GM18861 (cell line): ENCODE data around the gene DNAJA4.

Source experiments
- ATAC-seq: cut with Tn5 transposase; IDR thresholded peaks from one replicate; pipeline ENCODE4 v1.9.1; 2021; ENCODE audit not compliant: unreplicated experiment

The DNAJA4 gene

DNA sequence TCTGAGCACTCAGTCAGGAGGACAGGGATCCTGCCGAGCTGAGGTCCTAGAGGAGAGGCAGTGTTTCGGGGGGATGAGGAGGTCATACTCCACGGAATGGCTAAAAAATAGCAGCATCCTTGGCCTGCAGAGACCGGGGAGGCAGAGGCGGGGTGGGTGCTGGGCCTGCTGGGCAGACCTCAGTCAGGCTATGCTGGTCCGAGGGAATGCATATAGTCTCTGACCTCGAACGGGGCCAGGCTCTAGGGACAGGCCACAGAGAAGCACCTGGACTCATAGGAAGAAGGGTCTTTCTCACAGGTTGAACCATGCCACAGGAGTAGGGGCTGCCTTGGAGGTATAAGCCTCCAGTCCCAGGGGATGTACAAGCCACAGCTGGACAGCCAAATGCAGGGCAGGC lies 49.0 kb downstream of the DNAJA4 start:
- ATAC-seq, result no peak

DNA sequence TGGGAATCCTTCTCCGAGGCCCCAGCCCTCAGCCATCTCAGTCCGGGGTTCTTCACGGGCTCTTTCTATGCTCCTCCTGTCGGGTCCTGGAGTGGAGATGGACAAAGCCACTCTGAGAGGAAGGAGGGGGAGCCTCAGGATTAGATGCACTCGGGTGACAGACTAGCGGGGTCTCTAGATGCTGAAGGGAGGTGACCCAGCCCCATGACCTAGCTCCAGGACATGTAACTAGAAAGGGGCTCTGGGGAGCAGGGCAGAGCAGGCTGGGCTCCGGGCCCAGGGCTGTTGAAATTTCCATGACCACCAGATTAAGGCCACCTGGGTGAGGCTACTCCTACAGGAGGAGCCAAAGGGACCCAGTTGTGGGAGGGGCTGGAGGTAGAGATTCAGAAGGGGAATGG lies 49.8 kb downstream of the DNAJA4 start:
- no peak for ATAC-seq

DNA sequence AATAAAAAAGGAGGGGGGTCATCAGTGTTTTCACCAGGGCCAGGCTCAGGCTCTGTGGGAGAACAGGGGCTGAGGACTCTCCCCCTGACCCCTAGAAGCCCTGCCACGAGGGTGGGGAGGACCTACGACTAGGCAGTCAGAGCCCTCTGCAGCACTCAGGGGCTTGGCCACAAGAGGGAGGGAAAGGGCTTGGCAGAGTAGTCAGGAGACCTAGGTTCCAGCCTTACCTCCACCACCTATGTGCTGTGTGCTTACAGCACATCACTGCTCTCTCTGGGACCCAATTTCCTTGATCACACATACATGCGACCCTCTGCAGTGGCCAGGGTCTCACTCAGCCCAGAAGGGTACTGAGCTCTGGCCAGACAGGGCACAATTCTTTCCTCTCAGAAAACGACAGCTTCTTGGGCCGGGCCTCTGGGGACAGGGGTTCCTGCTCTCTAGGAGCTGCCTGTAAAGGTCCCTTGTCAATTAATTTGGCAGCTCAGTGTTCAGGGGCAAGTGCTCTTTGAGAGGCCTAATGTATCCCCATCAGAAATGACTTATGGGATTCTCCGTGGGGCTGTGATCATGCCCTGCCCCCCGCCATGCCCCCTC lies 51.4 kb downstream of the DNAJA4 start:
- ATAC-seq, result no peak

DNA sequence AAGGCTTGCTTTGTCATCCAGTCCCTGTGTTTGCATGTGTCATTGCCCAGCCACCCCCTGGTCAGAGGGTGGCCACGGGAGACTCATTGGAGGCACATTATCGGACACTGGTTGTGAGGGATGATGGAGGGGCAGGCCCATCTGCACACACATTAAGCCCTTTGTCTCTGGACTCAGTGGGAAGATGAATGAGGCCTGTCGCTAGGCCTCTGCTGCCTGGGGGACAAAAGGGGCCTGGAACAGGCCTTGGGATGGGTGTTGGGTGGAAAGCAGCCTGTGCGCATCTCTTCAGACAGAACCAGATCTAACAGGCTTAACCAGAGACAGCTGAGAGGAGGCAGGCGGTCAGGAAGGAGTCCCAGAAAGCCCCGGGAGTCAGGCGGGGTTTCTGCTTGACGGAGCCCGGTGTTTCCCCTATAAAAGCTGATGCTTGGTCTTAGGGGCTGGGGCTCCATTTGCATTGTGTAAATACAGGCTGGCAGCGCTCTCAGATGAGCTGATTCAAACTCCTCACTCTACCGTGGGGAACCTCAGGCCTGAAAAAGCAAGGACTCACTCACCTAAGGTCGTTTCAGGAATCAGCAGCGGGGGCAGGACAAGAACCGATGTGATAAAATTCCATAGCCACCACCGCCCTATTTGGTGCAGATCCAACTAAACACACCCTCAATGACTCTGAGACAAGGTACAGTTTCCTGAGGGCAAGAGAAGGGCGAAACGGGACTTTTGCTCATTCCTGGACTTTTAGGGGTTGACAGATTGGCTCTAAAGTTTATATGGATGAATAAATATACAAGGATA lies 52.1 kb downstream of the DNAJA4 start:
- ATAC-seq, result peak; percentile 66

DNA sequence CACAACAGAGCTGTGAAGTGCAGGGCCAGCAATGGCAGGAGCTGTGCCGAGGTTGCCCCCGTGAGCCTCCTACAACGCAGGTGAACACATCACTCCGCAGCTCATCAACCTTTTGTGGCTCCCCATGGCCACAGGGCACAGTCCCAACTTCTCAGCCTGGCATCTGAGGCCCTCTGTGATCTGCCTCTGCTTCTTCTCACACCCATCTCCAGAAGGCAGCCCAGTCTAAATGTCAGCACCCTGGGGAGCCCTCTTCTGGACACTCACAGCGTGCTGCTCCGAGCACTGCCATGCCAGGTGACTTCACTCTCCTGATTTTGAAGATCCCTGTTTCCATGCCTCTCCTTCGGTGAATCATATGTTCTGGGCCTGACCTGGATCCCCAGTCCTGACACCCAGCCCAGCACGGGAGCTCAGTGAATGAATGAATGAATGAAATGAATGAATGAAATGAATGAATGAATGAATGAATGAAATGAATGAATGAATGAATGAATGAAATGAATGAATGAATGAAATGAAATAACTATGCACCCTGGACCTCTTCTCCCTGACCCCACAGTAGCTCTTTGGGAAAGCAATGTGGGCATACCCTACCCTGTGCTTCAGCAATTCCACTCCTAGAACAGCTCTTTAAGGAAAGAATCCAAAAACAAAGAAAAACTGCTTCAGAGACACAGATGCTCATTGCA lies 52.9 kb downstream of the DNAJA4 start:
- ATAC-seq, result no peak

DNA sequence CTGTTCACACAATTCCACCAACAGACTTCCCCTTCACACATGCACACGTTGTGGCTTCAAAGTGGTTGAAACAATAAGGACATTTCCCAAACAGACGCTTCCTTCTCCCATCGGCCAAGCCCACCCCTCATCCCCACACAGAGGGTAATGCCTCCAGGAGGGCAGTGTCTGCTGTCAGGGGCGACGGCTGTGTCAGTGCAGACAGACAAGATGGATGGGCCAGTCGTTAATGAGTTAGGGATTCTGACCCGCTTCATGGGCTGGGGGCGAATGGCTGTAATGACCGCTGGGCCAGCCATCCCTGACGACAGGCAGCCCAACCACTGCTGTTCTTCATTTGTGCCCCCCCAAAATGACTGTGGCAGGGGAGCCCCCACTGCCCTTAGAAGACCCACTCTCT lies 55.2 kb downstream of the DNAJA4 start:
- ATAC-seq, result no peak

DNA sequence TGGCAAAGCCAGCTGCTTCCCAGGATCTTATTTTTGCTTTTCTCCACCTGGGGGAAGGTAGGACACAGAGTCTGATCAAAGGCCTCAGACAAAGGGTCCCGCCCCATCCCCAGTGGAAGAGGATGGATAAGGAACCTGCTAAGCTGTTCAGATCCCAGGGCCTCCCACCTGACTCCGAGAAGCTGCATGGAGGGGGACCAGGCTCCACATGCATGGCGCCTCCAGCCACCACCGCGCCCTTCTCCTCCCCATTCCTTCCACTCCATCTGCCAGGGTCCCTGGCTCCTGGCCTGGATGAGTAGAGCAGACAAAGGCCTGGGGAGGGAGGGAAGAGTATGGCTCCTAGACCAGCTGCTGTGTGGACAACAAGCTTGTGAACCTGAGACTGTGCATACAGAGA lies 55.8 kb downstream of the DNAJA4 start:
- no peak for ATAC-seq

DNA sequence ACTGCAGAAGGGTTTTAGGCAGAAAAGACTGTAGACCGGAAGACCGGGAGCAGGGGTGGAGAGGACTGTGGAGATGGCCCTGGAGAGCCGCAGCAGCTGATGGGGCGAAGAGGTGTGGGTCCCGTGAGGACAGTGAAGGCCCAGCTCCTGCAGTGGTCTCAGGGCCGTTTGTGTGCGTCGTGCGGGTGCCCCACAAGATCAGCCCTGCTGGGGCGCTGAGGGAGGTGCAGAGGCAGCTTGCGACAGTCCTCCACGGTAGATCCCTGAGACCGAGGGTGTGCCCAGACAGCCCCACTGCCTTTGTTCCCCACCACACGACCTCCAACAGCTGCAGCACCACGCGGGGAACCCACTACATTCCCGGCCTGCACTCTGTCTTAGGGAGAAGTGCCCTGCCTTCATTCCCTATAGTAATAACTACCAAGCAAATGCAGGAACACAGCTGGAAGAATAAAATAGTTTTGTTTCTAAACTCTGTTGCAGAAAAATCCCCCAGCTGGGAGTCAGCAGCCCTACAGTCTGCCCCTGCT lies 56.7 kb downstream of the DNAJA4 start:
- no peak for ATAC-seq

DNA sequence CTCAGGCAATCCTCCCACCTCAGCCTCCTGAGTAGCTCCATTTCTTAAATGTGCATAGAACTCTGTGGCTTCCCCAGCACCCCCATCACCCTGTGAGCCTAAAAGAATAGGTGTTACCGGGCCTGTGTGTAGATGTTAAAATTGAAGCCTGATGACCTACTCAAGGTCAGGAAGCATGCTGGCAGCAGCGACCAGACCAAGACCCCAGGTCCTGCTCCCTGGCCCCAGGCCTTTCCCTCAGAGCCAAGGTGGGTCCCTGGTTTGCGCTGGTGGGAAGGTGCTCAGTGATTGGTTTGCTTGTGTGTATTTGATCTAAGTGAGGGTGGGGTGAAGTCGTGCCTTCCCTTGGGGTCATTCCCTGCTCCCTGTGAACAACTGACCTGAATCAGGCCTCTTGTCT lies 57.4 kb downstream of the DNAJA4 start:
- no peak for ATAC-seq

DNA sequence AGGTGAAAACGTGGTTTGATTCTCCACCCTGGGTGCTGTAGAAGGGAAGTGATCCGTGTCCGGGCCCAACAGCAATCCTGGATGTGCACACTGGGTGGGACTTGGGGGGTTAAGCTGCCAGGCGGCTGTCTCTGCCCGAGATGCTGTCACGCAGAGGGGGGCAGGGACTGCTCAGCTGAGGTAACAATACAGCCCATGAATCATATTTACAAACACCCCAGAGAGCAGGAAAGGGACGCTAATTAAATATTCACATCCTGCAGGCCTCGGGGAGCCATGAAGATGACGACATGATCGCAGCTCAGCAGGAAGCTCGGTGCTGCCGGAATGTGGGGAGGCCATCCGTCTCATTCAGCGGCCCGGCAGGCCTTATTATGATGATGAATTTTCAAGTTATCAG lies 57.9 kb downstream of the DNAJA4 start:
- ATAC-seq, result no peak

DNA sequence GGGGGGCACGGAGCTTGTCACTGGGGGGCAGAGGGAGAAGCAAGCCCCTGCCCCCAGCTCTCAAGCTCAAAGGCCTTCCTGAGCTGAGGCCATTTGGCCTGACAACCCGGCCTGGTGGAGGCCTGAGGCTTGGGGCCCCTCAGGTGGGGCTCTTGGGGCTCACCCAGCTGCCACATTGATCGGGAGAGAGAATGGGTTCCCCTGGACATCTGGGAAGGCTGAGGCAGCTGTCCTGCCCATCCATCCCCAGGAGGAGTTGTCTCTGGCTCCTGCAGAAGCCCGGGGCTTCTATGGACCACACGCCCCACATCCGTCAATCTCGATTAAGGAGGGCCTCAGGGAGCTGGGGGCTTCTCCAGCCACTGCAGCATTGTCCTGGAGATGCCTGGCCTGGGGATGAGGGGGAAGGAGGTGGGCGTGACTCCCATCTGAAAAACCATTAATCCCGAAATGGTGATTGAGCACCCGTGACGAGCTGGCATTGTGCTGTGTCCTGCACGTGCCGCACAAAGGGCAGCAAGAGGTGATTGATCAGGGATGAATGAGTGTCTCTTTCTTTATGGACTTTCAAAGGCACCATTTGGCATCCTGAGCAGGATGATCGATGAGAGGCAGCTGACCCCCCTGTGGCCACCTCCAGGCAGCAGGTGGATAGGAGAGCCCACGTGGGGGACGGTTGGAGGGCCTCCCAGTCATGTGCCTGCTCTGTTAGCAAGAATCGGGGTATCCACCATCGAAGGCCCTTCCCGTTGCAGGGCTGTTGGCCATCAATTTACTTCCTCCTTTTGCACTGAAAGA lies 58.6 kb downstream of the DNAJA4 start:
- no peak for ATAC-seq

DNA sequence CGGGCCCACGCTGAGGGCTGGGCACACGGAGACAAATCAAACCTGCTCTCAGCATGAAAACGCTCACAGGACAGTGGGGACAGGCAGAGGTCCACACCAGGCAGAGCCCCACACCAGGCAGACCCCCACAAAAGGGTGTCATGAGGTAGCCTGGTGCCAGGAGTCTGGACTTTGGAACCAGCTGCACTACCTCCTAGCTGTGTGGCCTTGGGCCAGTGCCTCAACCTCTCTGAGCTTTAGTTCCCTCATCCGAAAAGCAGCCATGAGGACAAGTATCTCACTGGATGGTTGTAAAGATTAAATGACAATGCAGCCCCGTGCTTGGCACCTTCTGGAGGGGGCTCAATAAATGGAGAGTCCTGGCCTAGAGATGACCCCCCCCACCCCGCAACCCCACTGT lies 59.3 kb downstream of the DNAJA4 start:
- ATAC-seq, result no peak

DNA sequence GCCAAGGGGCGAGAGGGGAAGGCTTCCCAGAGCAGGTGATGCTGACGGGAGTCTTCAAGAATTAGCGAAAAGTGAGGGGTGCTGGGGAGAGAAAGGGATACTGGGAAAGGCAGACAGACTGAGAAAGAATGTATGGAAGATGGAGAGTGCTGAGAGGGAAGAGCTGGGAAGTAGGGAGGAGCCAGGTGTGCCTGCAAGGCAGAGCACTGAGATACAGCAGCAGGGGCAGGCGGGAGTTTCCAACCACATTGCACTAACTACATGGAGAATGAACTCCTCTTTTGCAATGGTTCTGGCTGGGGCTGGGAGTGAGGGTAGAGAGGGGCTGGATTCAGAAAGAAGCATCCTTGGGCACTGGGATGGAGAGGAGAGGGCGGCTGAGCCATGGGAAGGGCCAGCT lies 59.8 kb downstream of the DNAJA4 start:
- ATAC-seq, result no peak

DNA sequence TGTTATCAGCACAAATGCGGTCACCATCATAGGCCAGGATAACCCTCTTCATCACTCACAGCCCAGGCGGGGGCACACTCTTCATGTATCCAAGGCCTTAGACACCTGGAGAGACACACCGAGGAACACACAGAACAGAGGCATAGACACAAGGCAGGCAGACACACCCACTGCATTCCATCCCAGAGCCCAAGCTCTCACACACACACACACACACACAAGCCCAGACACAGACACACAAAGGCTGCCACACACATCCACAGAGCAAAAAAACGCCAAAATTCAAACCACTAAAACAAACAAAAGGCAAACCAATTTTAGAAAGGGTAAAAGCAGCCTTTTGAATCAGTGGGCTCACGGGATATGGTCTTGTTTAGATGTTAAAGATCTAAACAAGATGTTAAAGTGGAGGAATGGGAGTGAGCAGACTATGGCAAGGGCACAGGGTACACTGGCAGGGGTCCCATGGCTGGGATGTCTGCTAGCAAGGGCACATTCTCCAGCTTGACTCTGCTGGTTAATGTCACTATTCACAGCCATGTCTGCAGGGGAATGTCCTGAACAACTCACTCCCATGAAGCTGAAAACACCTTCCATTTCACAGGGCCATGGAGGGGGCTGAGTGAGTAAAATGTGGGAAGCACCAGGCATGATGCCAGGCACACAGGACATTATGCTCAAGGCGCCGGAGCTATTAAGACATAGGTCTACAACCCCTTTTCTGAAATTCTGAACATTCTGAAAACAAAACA lies 60.9 kb downstream of the DNAJA4 start:
- ATAC-seq, result no peak

DNA sequence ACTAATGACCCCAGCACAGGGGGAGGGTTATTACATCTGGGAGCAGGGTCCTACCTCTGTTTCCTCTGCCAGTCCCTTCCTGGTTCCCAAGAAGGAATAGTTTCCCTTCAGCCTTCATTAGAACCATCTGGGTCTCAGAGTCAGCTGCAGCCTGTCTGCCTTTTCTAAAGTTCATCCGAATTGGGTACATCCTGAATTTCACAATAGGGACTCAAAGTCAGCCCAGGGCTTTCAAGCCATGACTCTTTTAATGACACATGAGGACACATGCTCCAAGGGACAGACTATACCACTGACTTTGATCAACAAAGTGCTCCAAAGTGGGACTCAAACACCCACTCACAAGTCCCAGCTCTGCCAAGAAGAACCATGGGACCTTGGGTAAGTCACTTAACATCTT lies 63.1 kb downstream of the DNAJA4 start:
- no peak for ATAC-seq

DNA sequence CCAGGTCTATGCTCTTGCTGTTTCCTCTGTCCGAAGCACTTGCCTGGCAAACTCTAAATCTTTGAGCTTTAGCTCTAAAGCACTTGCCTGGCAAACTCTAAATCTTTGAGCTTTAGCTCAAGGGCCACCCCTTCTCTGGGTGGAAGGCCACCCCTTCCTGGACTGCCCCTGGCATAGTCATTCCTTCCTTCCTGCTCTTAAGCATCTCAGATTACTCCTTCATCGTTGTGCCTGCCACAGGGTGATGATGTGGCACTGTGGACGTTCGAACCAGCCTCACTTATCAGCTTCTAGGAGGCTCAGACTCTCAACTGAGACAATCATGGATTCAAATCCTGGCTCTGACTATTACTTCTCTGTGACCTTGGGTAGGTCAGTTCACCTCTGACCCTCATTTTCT lies 65.3 kb downstream of the DNAJA4 start:
- ATAC-seq, result no peak
